ENCODE data around the gene MGST3.
"Not testable (repeated sequence)": the region's sequence is repeated elsewhere in the genome, so short reads cannot be mapped to it uniquely, and the experiment has no call there.

MGST3 gene

DNA sequence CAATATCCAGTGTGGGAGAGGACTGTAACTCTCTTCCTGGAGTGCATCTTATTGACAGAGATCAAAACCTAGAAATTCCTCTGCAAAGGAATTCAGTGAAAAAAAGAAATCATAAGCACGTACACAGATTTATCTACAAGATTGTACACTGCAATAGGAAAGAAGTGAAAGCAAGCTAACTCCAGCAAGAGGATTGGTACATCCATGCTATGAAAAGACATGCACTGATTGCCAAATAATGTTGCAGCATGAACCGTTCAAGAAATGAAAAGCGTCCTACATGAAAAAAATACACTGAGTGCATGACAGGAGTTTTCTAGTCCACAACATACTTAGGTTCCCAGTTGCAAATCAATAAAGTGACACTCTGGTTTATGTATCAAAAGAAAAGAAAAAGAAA is 1.9 kb upstream of the MGST3 start:
- DNase-seq (ENCODE audit: low read depth, low spot score): no peak

- no peak for DNase-seq (ENCODE audit: low read depth, low spot score)
These were observed 996 bp upstream of the MGST3 start for GRCh38 chr1:165629848-165630628.

- no peak for DNase-seq (ENCODE audit: low read depth, low spot score)
These were observed 513 bp downstream of the MGST3 start for GRCh38 chr1:165631342-165632151.

GRCh38 chr1:165632152-165632469 is 1.1 kb downstream of the MGST3 start:
- no peak for DNase-seq (ENCODE audit: low read depth, low spot score)

GRCh38 chr1:165632491-165632890 is 1.5 kb downstream of the MGST3 start:
- DNase-seq (ENCODE audit: low read depth, low spot score): no peak

DNA sequence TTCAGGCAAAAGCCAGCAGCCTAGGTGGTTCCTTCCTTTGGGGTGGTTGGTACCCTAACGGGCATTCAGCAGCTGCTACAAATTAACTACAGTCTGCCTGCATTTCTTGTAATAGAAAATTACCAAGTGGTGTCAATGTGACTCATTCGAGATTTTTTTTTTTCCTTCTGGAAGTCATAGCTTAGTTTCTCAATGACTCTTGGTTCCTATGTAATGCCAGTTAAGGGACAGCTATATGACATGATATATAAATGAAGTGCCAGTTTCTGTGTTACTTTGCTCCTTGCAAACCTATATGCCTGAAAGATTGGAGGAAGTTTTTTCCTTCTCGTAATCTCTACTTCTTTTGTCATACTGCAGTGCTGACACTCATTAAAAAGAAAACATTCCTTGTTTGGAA is 2.6 kb downstream of the MGST3 start:
- no peak for DNase-seq (ENCODE audit: low read depth, low spot score)

DNA sequence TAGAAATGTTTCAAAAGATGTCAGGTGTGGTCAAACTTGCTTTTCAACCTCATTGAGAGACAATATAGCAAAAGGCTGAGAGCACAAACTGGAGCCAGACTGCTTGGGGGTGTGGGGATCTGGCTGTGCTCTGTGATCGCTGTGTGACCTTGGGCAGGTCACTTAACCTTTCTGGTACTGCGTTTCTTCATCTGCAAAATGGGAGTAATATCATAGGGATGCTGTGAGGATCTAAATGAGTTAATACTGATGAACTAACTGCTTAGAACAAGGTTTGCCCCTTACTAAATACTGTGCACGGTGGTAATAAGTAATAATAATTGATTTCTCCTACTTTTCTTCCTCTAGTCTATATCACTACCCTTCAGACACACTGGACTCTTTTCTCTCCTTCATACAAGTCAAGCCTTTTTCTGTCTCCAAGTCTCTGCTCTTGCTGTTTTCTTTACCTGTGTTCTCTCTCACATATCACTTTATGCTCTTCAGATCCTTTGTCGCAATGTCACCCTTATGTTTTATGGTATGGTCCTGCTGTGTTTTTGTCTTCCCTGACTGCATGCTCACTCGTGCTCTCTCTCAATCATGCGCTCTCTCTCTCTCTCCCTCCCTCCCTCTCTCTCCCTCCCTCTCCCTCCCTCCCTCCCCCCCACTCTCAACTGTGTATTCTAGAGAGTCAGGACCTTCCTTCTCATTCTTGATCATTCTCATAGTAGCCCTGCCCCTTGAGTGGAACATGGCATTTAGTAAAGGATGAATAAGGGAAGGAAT is 3.3 kb downstream of the MGST3 start:
- no peak for DNase-seq (ENCODE audit: low read depth, low spot score)

GRCh38 chr1:165635329-165635728 is 4.3 kb downstream of the MGST3 start:
- DNase-seq (ENCODE audit: low read depth, low spot score): no peak

- no peak for DNase-seq (ENCODE audit: low read depth, low spot score)
These were observed 4.8 kb downstream of the MGST3 start for GRCh38 chr1:165635823-165636222.

DNA sequence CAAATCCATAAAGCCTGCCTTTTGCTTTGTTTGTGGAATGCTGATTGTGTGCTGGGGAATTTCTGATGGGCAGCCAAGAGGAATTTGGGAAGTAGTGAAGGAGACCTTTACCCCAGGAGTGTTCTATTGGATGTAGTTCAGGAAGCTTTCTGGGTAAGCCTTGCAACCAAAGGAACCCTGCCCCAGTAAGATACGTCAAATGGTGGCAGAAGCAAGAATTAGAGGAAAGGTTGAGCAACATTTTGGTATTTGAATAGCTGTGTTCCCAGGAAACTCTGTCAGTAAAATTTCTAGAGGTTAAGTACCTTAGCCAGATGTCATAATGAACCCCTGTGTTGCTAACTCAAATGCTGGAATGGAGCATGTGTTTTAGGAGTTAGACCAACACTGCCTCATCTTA is 6.4 kb downstream of the MGST3 start:
- no peak for DNase-seq (ENCODE audit: low read depth, low spot score)

DNA sequence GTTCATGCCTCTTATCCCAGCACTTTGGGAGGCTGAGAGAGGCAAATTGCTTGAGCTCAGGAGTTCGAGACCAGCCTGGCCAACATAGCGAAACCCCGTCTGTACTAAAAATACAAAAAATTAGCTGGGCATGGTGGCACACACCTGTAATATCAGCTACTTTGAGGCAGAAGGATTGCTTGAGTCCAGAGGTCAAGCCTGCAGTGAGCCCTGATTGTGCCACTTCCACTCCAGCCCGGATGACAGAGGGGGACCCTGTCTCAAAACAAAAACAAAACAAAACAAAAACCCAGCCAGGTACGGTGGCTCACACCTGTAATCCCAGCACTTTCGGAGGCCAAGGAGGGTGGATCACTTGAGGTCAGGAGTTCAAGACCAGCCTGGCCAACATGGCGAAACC is 7.2 kb downstream of the MGST3 start:
- not testable (repeated sequence) for DNase-seq (ENCODE audit: low read depth, low spot score)

- no peak for DNase-seq (ENCODE audit: low read depth, low spot score)
These were observed 9.0 kb downstream of the MGST3 start for GRCh38 chr1:165639821-165640623.

- DNase-seq (ENCODE audit: low read depth, low spot score): no peak
These were observed 10.4 kb downstream of the MGST3 start for GRCh38 chr1:165641231-165641987.

- DNase-seq (ENCODE audit: low read depth, low spot score): no peak
These were observed 13.2 kb downstream of the MGST3 start for GRCh38 chr1:165644064-165644735.

- no peak for DNase-seq (ENCODE audit: low read depth, low spot score)
These were observed 14.8 kb downstream of the MGST3 start for GRCh38 chr1:165645654-165646366.

GRCh38 chr1:165647517-165647916 is 16.5 kb downstream of the MGST3 start:
- DNase-seq (ENCODE audit: low read depth, low spot score): no peak

DNA sequence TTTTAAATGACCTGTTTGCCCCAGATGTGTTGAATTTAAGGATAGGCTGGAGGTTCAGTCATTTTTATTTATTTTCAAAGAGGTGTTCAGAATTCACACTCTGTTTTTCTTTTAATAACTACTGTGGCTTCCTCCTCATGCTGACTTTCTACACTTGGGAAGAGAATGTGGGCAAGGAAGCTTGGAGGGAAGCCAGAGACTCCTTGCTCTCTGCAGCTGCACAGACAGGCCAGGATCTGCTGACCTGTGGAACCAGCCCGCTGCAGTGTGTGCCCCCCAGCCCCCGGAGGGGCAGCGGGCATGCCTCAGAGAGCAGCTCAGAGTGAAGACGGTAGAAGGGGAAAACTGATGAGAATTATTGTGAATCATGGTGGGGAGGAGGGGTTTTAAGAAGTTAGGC is 16.9 kb downstream of the MGST3 start:
- no peak for DNase-seq (ENCODE audit: low read depth, low spot score)

DNA sequence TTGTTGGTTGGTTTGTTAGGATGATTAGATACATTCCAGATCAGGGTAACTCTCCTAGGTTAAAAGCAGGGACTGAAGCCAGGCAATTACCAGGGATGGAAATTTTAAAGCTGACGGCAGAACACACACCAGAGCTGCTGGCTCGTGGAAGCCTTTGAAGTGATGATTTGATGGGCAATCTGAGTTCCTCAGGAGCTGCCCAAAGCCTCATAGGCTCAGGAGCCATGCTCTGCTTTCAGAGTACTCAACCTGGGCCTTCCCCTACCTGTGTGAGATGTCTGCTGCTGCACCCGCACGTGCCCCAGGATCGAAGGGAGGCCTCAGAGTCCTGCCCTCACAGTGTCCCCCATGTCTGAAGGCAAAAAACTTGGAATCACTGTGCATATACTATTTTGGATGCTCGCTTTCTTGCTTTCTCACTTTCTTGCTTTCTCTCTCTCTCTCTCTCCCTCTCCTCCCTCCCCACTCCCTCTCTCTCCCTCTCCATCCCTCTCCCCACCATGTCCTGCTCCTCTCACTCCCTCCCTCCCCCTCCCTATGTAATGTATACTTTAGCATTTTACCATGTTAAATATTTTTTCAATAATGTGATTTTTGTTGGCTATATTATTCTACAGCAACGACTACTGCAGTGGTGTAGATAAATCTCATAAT is 18.0 kb downstream of the MGST3 start:
- DNase-seq (ENCODE audit: low read depth, low spot score): no peak

- DNase-seq (ENCODE audit: low read depth, low spot score): no peak
These were observed 20.1 kb downstream of the MGST3 start for GRCh38 chr1:165650981-165651625.

Measured in smooth muscle cell of the brain vasculature (primary cell).